HepG2 (cell line): ENCODE measurements around the gene ME2. TPM values are rescaled to one million over a fixed set of nuclear protein-coding genes. Genes with fewer than 3 reads are reported as not detected.

Experiments used
- ATAC-seq: fragments of 200-7000 bp; cut with Tn5 transposase; 3 replicates; pipeline ENCODE4 v1.9.1; 2020; ENCODE audit warnings: mild to moderate bottlenecking, moderate library complexity
- BruUV-seq: library from RNA; stranded (reverse); fragments of 400-500 nt; replicated peaks from 2 replicates; lab custom pipeline; 2021; lab: Mats Ljungman, UMichigan
- CTCF ChIA-PET: fragments of 300-600 bp; formaldehyde crosslinking; extraction: SDS; loops from one replicate; lab custom pipeline; 2021; ENCODE audit warnings: low total read pairs, inconsistent platforms, low intra/inter-chr PET ratio; lab: Yijun Ruan, JAX
- POLR2A ChIA-PET: fragments of 350-600 bp; sonication (Branson Sonifier 250); formaldehyde crosslinking; loops from one replicate; lab custom pipeline; 2020; ENCODE audit warnings: antibody characterized with exemption, inconsistent platforms; lab: Yijun Ruan, JAX
- DNase-seq: peaks from one replicate; pipeline ENCODE4 v3.0.0-alpha.2; 2015; ENCODE audit warnings: low spot score
- FAIRE-seq: peaks from 3 replicates; lab custom pipeline; 2011; peaks lifted over from hg19 to GRCh38; lab: Jason Lieb, UNC
- H2AFZ ChIP-seq: one replicate; pipeline ENCODE4 v1.6.1; 2011; ENCODE audit warnings: low read length, inconsistent platforms
- H3K27ac ChIP-seq: fragments of 300-600 bp; 3 replicates; pipeline ENCODE4 v1.8.0; 2011; ENCODE audit warnings: mixed run types, mild to moderate bottlenecking, mixed read lengths, low read length, inconsistent platforms; ENCODE audit not compliant: insufficient read depth; ENCODE audit errors: extremely low read length
- H3K27me3 ChIP-seq, 2 experiments: fragments of 200-600 bp in 1 of 2; 2 replicates in 1 of 2; 3 replicates in 1 of 2; pipeline versions ENCODE4 v1.6.0 to v1.8.0; 2011; ENCODE audit warnings: low read length in 2 of 2, mild to moderate bottlenecking in 2 of 2, moderate library complexity in 2 of 2, inconsistent platforms in 1 of 2; ENCODE audit not compliant: insufficient read depth in 2 of 2, control insufficient read depth in 1 of 2
- H3K36me3 ChIP-seq, 2 experiments: fragments of 200-600 bp in 1 of 2; replicated peaks in 1 of 2; 2 replicates in 1 of 2; 3 replicates in 1 of 2; pipeline versions ENCODE4 v1.5.1 to v1.8.0; 2011; ENCODE audit warnings: low read length in 2 of 2, inconsistent platforms in 1 of 2; ENCODE audit not compliant: insufficient read depth in 2 of 2, control insufficient read depth in 1 of 2
- H3K4me1 ChIP-seq: 2 replicates; pipeline ENCODE4 v1.5.1; 2012; ENCODE audit warnings: low read length, inconsistent platforms; ENCODE audit not compliant: insufficient read depth
- H3K4me2 ChIP-seq: 2 replicates; pipeline ENCODE4 v1.6.0; 2011; ENCODE audit warnings: low read depth, low read length, inconsistent platforms
- H3K4me3 ChIP-seq, 3 experiments: fragments of 200-600 bp in 1 of 3; sonication (generic), shearing (Covaris generic) in 1 of 3; replicated peaks in 1 of 3; 2 replicates each; pipeline ENCODE4 v1.5.1; 2011 to 2016; ENCODE audit warnings: low read length in 3 of 3, inconsistent platforms in 2 of 3, low read depth in 2 of 3, mild to moderate bottlenecking in 2 of 3, control low read depth in 1 of 3, mixed read lengths in 1 of 3; ENCODE audit not compliant: insufficient read depth in 1 of 3
- H3K79me2 ChIP-seq: one replicate; pipeline ENCODE4 v1.6.1; 2011; ENCODE audit warnings: low read length, inconsistent platforms; ENCODE audit not compliant: insufficient read depth
- H3K9ac ChIP-seq: 2 replicates; pipeline ENCODE4 v1.6.0; 2011; ENCODE audit warnings: mild to moderate bottlenecking, low read depth, low read length, inconsistent platforms; ENCODE audit not compliant: insufficient read depth
- H3K9me3 ChIP-seq: 2 replicates; pipeline ENCODE4 v1.5.1; 2012; ENCODE audit warnings: mild to moderate bottlenecking, low read length
- H4K20me1 ChIP-seq: 2 replicates; pipeline ENCODE4 v1.6.0; 2011; ENCODE audit warnings: inconsistent platforms, mild to moderate bottlenecking, low read length, moderate library complexity; ENCODE audit not compliant: insufficient read depth
- CBX2 ChIP-seq, 2 experiments: fragments of 200-600 bp in 1 of 2; sonication (generic); formaldehyde crosslinking in 1 of 2; IDR thresholded peaks; 2 replicates each; pipeline versions ENCODE4 v1.7.0 to v1.8.1; 2018 to 2022; ENCODE audit warnings: low read depth in 2 of 2, low read length in 1 of 2, mild to moderate bottlenecking in 1 of 2, missing genetic modification reagents in 1 of 2
- FOXC1 ChIP-seq: sonication (generic); formaldehyde crosslinking; IDR thresholded peaks from 2 replicates; pipeline ENCODE4 v1.8.0; 2022; ENCODE audit warnings: mild to moderate bottlenecking, missing genetic modification reagents, borderline replicate concordance
- GATAD1 ChIP-seq: IDR thresholded peaks from 2 replicates; pipeline ENCODE4 v1.6.1; 2016; ENCODE audit warnings: missing genetic modification reagents, missing compliant biosample characterization
- MAZ ChIP-seq, 2 experiments: sonication (generic) in 1 of 2; formaldehyde crosslinking in 1 of 2; IDR thresholded peaks; 2 replicates each; pipeline versions ENCODE4 v1.5.0 to v1.6.1; 2012 to 2020; ENCODE audit warnings: low read depth in 2 of 2, mild to moderate bottlenecking in 2 of 2, borderline replicate concordance in 1 of 2, improper control_type of control experiment in 1 of 2, low read length in 1 of 2, missing genetic modification reagents in 1 of 2, moderate library complexity in 1 of 2
- MTA1 ChIP-seq: sonication (generic); formaldehyde crosslinking; IDR thresholded peaks from 2 replicates; pipeline ENCODE4 v1.4.0; 2020; ENCODE audit warnings: missing genetic modification reagents, mild to moderate bottlenecking, borderline replicate concordance
- NONO ChIP-seq, 2 experiments: fragments of 450-650 bp in 1 of 2; sonication (generic) in 1 of 2; formaldehyde crosslinking in 1 of 2; IDR thresholded peaks in 1 of 2; conservative IDR thresholded peaks in 1 of 2; 2 replicates each; pipeline versions ENCODE4 v1.6.1 to v1.8.0; 2017 to 2022; ENCODE audit warnings: mild to moderate bottlenecking in 1 of 2, missing genetic modification reagents in 1 of 2, moderate library complexity in 1 of 2
- SUZ12 ChIP-seq: fragments of 150-350 bp; IDR thresholded peaks from 2 replicates; pipeline ENCODE4 v1.6.1; 2014; ENCODE audit warnings: low read depth, low read length
- THAP11 ChIP-seq: IDR thresholded peaks from 2 replicates; pipeline ENCODE4 v1.6.1; 2016; ENCODE audit warnings: missing biosample characterization, missing genetic modification reagents
- ZBTB26 ChIP-seq: IDR thresholded peaks from 2 replicates; pipeline ENCODE4 v1.6.1; 2016; ENCODE audit warnings: missing compliant biosample characterization, missing genetic modification reagents, borderline replicate concordance
- ZNF251 ChIP-seq: sonication (generic); formaldehyde crosslinking; IDR thresholded peaks from 2 replicates; pipeline ENCODE4 v1.9.0; 2021; ENCODE audit warnings: mild to moderate bottlenecking, missing genetic modification reagents
- ZNF530 ChIP-seq: sonication (generic); formaldehyde crosslinking; IDR thresholded peaks from 2 replicates; pipeline ENCODE4 v1.5.0; 2020; ENCODE audit warnings: low read depth, mild to moderate bottlenecking, missing genetic modification reagents
- ZNF724P ChIP-seq: sonication (generic); formaldehyde crosslinking; IDR thresholded peaks from 2 replicates; pipeline ENCODE4 v1.8.0; 2022; ENCODE audit warnings: missing genetic modification reagents, borderline replicate concordance
- ZNF773 ChIP-seq: sonication (generic); formaldehyde crosslinking; IDR thresholded peaks from 2 replicates; pipeline ENCODE4 v1.4.0; 2020; ENCODE audit warnings: missing genetic modification reagents, borderline replicate concordance
- WGBS: methylation state at CpG from one replicate; pipeline ENCODE4 v1.1.6; 2017; ENCODE audit warnings: low lambda C conversion rate; 5-methylcytosine and 5-hydroxymethylcytosine counted together
- in situ Hi-C: cut with HindIII; loops from 2 replicates; pipeline ENCODE4 v1.10.0; 2017; ENCODE audit warnings: low pct_unique_long_range_greater_than_20kb; ENCODE audit not compliant: extremely low pct_ligation_motif_present
- intact Hi-C: fragments of 100-400 bp; cut with micrococcal nuclease; formaldehyde crosslinking; loops from one replicate; pipeline ENCODE4 v1.10.0; 2022; ENCODE audit not compliant: unreplicated experiment
- polyA plus RNA-seq, 8 experiments: library from polyadenylated mRNA; depleted of rRNA in 3 of 8; stranded (reverse) in 7 of 8; unstranded in 1 of 8; fragments of >200 nt; fragmentation: Illumina TruSeq in 4 of 8; extraction: Trizol in 4 of 8; gene quantifications; 2 replicates each; pipeline versions ENCODE4 v1.2.1 to v1.2.3, GENCODE V29; 2011 to 2016; ENCODE audit warnings: low read depth in 4 of 8, missing spikeins in 1 of 8, mixed read lengths in 1 of 8; ENCODE audit not compliant: insufficient read depth in 1 of 8
- total RNA-seq, 5 experiments: library from RNA; depleted of rRNA; stranded (reverse); fragments of >200 nt; fragmentation: Illumina TruSeq; extraction: Trizol; gene quantifications; 2 replicates each; pipeline ENCODE4 v1.2.3, GENCODE V29; 2016; ENCODE audit warnings: low read depth in 1 of 5
- TF ChIP-seq, protein P1 (sequence below), 2 experiments: sonication (generic) in 1 of 2; formaldehyde crosslinking in 1 of 2; IDR thresholded peaks; 2 replicates each; pipeline versions ENCODE4 v1.4.0 to v1.6.1; 2016 to 2020; ENCODE audit warnings: borderline replicate concordance in 1 of 2, low read depth in 1 of 2, mild to moderate bottlenecking in 1 of 2, missing genetic modification reagents in 1 of 2
- TF ChIP-seq, protein P2 (sequence below): sonication (generic); formaldehyde crosslinking; IDR thresholded peaks from 2 replicates; pipeline ENCODE4 v1.8.0; 2022; ENCODE audit warnings: mild to moderate bottlenecking, missing genetic modification reagents, moderate library complexity

The ME2 gene
- total and polyA plus RNA-seq, 2 of the 13 experiments (the other 11 are each of a cell fraction or from before 2014, with no cell fraction given), result 17.3 to 20.6 TPM

DNA sequence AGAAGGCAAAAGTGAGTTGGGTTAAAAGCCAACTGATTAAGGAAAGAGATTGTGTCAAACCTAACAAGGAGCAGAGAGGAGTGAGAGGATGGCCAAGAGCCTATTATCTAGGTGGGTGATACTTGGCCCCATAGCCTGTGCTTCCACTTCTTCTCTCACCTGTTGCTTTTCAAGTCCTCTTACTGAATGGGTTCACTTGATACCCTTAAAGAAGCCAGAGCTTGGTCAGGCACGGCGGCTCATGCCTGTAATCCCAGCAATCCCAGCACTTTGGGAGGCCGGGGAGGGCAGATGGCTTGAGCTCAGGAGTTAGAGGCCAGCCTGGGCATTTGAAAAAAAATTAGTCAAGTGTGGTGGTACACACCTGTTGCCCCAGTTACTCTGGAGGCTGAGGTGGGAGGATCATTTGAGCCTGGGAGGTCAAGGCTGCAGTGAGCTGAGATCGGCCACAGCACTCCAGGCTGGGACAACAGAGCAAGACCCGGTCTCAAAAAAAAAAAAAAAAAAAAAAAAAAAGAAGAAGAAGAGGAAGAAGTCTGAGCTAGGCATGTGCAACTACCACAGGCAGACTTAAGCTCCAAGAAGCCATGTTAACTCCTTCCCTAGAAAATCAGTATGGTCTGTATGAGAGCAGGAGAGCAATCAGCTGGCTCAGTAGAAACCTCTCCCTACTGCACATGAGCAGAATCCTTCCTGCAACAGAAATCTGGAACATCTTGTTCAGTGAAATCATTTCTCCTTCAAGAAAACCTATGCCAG is 28.4 kb upstream of the ME2 start:
- no peaks in the 10 kb centered on the region for H3K36me3 ChIP-seq
- no peak overlapping the region for H2AFZ ChIP-seq
- WGBS, result 67% methylated on average over 5 of the region's 5 CpGs
- ChIA-PET POLR2A (no interaction called here), CTCF (no interaction called here)
- no peaks in the 10 kb centered on the region for H4K20me1 ChIP-seq
- DNase-seq, result no peak
- BruUV-seq, result no TSS peak
- H3K9me3 ChIP-seq, result no peaks in the 10 kb centered on the region
- FAIRE-seq, result no peak
- peaks cover 23% of the 10 kb centered on the region for H3K4me1 ChIP-seq
- H3K27me3 ChIP-seq, result no peaks in the 10 kb centered on the region
- no peak overlapping the region for H3K27ac ChIP-seq
- in situ Hi-C loops, result no loop called here
- H3K4me3 ChIP-seq, result no peak overlapping the region
- no peaks in the 10 kb centered on the region for H3K79me2 ChIP-seq
- intact Hi-C loops, result no loop called here
- no peak overlapping the region for H3K4me2 ChIP-seq
- ATAC-seq, result no peak
- H3K9ac ChIP-seq, result no peak overlapping the region
- TF ChIP-seq MAZ (IDR thresholded peaks at IDR 0.05; ENCODE audit: borderline replicate concordance, low read depth, low read length) (no peak), MAZ (CRISPR knock-in tag; IDR thresholded peaks at IDR 0.05; ENCODE audit: low read depth) (no peak), ZNF724P (CRISPR knock-in tag) (no peak), ZBTB26 (no peak), ZNF773 (no peak), ZNF530 (no peak), NONO (IDR thresholded peaks at IDR 0.05) (no peak), NONO (CRISPR knock-in tag; conservative IDR thresholded peaks at IDR 0.05) (no peak), FOXC1 (no peak), THAP11 (CRISPR knock-in tag) (no peak), SUZ12 (no peak), ZNF251 (CRISPR knock-in tag) (no peak), GATAD1 (CRISPR knock-in tag) (no peak), CBX2 (IDR thresholded peaks at IDR 0.05; ENCODE audit: low read depth, low read length) (no peak), CBX2 (CRISPR knock-in tag; IDR thresholded peaks at IDR 0.05; ENCODE audit: low read depth) (no peak), MTA1 (no peak)
- TF ChIP-seq, protein P1, sequence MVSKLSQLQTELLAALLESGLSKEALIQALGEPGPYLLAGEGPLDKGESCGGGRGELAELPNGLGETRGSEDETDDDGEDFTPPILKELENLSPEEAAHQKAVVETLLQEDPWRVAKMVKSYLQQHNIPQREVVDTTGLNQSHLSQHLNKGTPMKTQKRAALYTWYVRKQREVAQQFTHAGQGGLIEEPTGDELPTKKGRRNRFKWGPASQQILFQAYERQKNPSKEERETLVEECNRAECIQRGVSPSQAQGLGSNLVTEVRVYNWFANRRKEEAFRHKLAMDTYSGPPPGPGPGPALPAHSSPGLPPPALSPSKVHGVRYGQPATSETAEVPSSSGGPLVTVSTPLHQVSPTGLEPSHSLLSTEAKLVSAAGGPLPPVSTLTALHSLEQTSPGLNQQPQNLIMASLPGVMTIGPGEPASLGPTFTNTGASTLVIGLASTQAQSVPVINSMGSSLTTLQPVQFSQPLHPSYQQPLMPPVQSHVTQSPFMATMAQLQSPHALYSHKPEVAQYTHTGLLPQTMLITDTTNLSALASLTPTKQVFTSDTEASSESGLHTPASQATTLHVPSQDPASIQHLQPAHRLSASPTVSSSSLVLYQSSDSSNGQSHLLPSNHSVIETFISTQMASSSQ (IDR thresholded peaks at IDR 0.05; ENCODE audit: low read depth), result no peak
- TF ChIP-seq, protein P1 (CRISPR knock-in tag; IDR thresholded peaks at IDR 0.05; ENCODE audit: borderline replicate concordance), result no peak
- TF ChIP-seq, protein P2, sequence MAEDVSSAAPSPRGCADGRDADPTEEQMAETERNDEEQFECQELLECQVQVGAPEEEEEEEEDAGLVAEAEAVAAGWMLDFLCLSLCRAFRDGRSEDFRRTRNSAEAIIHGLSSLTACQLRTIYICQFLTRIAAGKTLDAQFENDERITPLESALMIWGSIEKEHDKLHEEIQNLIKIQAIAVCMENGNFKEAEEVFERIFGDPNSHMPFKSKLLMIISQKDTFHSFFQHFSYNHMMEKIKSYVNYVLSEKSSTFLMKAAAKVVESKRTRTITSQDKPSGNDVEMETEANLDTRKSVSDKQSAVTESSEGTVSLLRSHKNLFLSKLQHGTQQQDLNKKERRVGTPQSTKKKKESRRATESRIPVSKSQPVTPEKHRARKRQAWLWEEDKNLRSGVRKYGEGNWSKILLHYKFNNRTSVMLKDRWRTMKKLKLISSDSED (CRISPR knock-in tag), result no peak
